OCI-LY7 (cell line): ENCODE measurements around the gene NSUN4. TPM values are rescaled to one million over a fixed set of nuclear protein-coding genes. Genes with fewer than 3 reads are reported as not detected.

Experiments
- BruUV-seq: library from RNA; stranded (reverse); fragments of 400-500 nt; replicated peaks from 2 replicates; lab custom pipeline; 2021; lab: Mats Ljungman, UMichigan
- CTCF ChIA-PET: fragments of 300-600 bp; sonication (Branson Sonifier 250); formaldehyde crosslinking; loops from one replicate; lab custom pipeline; 2022; ENCODE audit warnings: antibody characterized with exemption; ENCODE audit not compliant: unreplicated experiment; lab: Charles Lee
- POLR2A ChIA-PET: fragments of 300-600 bp; sonication (Branson Sonifier 250); formaldehyde crosslinking; loops from one replicate; lab custom pipeline; 2022; ENCODE audit warnings: antibody characterized with exemption; lab: Charles Lee
- DNase-seq: peaks from one replicate; pipeline ENCODE4 v3.0.0-alpha.2; 2015; ENCODE audit warnings: low spot score
- H2AFZ ChIP-seq: fragments of 200-600 bp; sonication (generic), shearing (Covaris generic); 2 replicates; pipeline ENCODE4 v1.6.1; 2014; ENCODE audit warnings: mild to moderate bottlenecking, antibody characterized with exemption, low read length, moderate library complexity
- H3K27ac ChIP-seq: fragments of 200-600 bp; sonication (generic); 2 replicates; pipeline ENCODE4 v1.5.1; 2014; ENCODE audit warnings: mixed run types, low read depth, mild to moderate bottlenecking, moderate library complexity, low read length, inconsistent platforms; ENCODE audit not compliant: poor library complexity, severe bottlenecking
- H3K36me3 ChIP-seq: fragments of 200-600 bp; sonication (generic); 2 replicates; pipeline ENCODE4 v1.6.1; 2014; ENCODE audit warnings: mild to moderate bottlenecking, antibody characterized with exemption, low read length, moderate library complexity, mixed read lengths; ENCODE audit not compliant: insufficient read depth
- H3K4me1 ChIP-seq: fragments of 200-600 bp; sonication (generic); 2 replicates; pipeline ENCODE4 v1.5.1; 2014; ENCODE audit warnings: mild to moderate bottlenecking, low read length; ENCODE audit not compliant: insufficient read depth, poor library complexity, severe bottlenecking
- H3K4me2 ChIP-seq: fragments of 200-600 bp; sonication (generic); 2 replicates; pipeline ENCODE4 v1.6.1; 2014; ENCODE audit warnings: mild to moderate bottlenecking, low read length
- H3K4me3 ChIP-seq: fragments of 200-600 bp; sonication (generic); 2 replicates; pipeline ENCODE4 v1.5.1; 2014; ENCODE audit warnings: mild to moderate bottlenecking, low read depth, low read length; ENCODE audit not compliant: poor library complexity, severe bottlenecking
- H3K79me2 ChIP-seq: fragments of 200-600 bp; sonication (generic); 2 replicates; pipeline ENCODE4 v1.6.1; 2016; ENCODE audit warnings: low read depth, mild to moderate bottlenecking, low read length, moderate library complexity, mixed read lengths; ENCODE audit not compliant: insufficient read depth
- H3K9me2 ChIP-seq: fragments of 200-600 bp; sonication (generic); 2 replicates; pipeline ENCODE4 v1.6.1; 2016; ENCODE audit warnings: mild to moderate bottlenecking, low read length, mixed read lengths; ENCODE audit not compliant: insufficient read depth
- H3K9me3 ChIP-seq: fragments of 200-600 bp; sonication (generic); 2 replicates; pipeline ENCODE4 v1.6.1; 2014; ENCODE audit warnings: mild to moderate bottlenecking, mixed run types, low read length, mixed read lengths
- H4K20me1 ChIP-seq: fragments of 200-600 bp; sonication (generic); 2 replicates; pipeline ENCODE4 v1.6.1; 2014; ENCODE audit warnings: mild to moderate bottlenecking, antibody characterized with exemption, low read length, moderate library complexity, mixed read lengths; ENCODE audit not compliant: insufficient read depth
- EZH2phosphoT487 ChIP-seq: fragments of 200-600 bp; sonication (generic); IDR thresholded peaks from 2 replicates; pipeline ENCODE4 v1.6.1; 2018; ENCODE audit warnings: low read depth, borderline replicate concordance, mild to moderate bottlenecking, mixed run types, antibody characterized with exemption, low read length, moderate library complexity, mixed read lengths
- intact Hi-C: fragments of 100-400 bp; cut with micrococcal nuclease; formaldehyde crosslinking; loops from one replicate; pipeline ENCODE4 v1.10.0; 2022; ENCODE audit not compliant: unreplicated experiment
- total RNA-seq, 2 experiments: library from RNA; depleted of rRNA in 1 of 2; stranded (reverse); fragments of >200 nt in 1 of 2; shearing (Covaris generic) in 1 of 2; gene quantifications; 2 replicates each; pipeline ENCODE4 v1.2.3, GENCODE V29; 2014 to 2022
- TF ChIP-seq, protein P1 (sequence below): fragments of 200-600 bp; sonication (generic); conservative IDR thresholded peaks from 2 replicates; pipeline ENCODE4 v1.5.1; 2014; ENCODE audit warnings: mild to moderate bottlenecking, antibody characterized with exemption, low read length, moderate library complexity, mixed read lengths

NSUN4 gene
- total RNA-seq, 2 experiments from 2014 or later, result 26.6 to 33.5 TPM

DNA sequence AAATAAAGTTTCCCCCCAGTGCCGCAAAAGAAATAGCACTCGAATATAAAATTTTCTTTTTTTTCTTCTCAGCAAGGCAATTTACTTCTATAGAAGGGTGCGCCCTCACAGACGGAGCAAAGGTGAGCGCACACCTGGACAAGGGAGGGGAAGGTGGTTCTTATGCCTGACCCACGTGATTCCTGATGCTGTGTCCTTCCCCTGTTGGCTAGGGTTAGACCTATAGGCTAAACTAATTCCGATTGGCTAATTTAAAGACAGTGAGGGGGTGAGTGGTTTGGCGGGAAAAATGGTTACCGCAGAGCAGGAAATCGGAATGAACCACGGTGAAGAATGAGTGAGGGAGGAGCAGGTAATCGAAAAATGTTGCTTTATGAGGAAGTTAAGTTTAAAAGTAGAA lies 52.9 kb downstream of the NSUN4 start:
- no peak for TF ChIP-seq EZH2phosphoT487
- TF ChIP-seq, protein P1, sequence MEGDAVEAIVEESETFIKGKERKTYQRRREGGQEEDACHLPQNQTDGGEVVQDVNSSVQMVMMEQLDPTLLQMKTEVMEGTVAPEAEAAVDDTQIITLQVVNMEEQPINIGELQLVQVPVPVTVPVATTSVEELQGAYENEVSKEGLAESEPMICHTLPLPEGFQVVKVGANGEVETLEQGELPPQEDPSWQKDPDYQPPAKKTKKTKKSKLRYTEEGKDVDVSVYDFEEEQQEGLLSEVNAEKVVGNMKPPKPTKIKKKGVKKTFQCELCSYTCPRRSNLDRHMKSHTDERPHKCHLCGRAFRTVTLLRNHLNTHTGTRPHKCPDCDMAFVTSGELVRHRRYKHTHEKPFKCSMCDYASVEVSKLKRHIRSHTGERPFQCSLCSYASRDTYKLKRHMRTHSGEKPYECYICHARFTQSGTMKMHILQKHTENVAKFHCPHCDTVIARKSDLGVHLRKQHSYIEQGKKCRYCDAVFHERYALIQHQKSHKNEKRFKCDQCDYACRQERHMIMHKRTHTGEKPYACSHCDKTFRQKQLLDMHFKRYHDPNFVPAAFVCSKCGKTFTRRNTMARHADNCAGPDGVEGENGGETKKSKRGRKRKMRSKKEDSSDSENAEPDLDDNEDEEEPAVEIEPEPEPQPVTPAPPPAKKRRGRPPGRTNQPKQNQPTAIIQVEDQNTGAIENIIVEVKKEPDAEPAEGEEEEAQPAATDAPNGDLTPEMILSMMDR, result no peak
- Histone ChIP-seq H2AFZ (peak overlapping the region; percentile 26; the same call in 1 of the 2 replicates), H3K79me2 (no peaks in the 10 kb centered on the region), H4K20me1 (no peaks in the 10 kb centered on the region), H3K4me1 (peaks cover 11% of the 10 kb centered on the region), H3K4me2 (peak overlapping the region; percentile 75; the same call in 1 of the 2 replicates), H3K36me3 (no peaks in the 10 kb centered on the region), H3K4me3 (peak overlapping the region; percentile 69), H3K9me3 (peaks cover 11% of the 10 kb centered on the region; the same call in 1 of the 2 replicates), H3K9me2 (no peaks in the 10 kb centered on the region), H3K27ac (no peak overlapping the region)
- peak; percentile 36 for DNase-seq
- ChIA-PET POLR2A (interaction anchor here (0.8 kb wide), 1 partner anchor 540 kb away, joined by 4 read pairs; no protein-coding TSS in a partner anchor), CTCF (no interaction called here)
- BruUV-seq, result no TSS peak
- intact Hi-C loops, result no loop called here

DNA sequence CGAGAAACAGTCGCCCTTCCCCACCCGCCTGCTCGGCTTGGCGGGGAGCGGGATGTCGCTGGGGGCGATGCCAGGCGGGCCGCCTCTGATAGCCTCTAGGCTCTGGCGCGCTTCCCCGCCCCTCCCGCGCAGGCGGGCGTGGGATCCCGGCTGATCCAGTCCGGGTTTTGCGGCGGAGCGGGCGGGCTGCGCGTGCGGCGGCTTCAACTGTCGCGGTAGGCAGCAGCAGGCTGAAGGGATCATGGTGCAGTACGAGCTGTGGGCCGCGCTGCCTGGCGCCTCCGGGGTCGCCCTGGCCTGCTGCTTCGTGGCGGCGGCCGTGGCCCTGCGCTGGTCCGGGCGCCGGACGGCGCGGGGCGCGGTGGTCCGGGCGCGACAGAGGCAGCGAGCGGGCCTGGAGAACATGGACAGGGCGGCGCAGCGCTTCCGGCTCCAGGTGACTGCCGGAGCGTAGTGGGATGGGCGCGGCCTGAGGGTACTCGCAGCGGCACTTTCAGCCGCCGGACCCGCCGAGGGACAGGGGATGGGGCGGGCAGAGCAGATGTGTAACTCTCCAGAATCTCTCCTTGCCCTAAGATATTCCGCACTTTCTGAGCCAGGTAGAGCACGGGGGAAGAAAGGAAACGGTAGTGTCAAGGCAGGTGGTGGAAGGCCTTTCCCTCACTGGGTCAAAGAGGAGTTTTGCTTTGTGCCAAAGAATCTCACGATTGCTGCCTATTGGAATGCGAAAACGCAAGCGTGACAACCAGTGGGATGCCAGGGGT lies 53.7 kb downstream of the NSUN4 start, which contains the start of gene FAAH:
Gene FAAH (plus strand): TSS at position 210 of the 764 bp plus-strand sequence. CDS start 32 bp downstream, at position 242.
- POLR2A ChIA-PET, result no interaction called here
- Histone ChIP-seq H2AFZ (peak within 1 kb of the TSS; percentile 65; the same call in 1 of the 2 replicates), H3K9me2 (no peaks in the 10 kb centered on the region), H3K4me2 (peak within 1 kb of the TSS; percentile 75), H3K27ac (no peak within 1 kb of the TSS), H3K9me3 (peaks cover 11% of the 10 kb centered on the region; the same call in 1 of the 2 replicates), H4K20me1 (no peaks in the 10 kb centered on the region), H3K79me2 (no peaks in the 10 kb centered on the region), H3K36me3 (no peaks in the 10 kb centered on the region), H3K4me1 (peaks cover 18% of the 10 kb centered on the region), H3K4me3 (peak within 1 kb of the TSS; percentile 69)
- peak; percentile 68 for DNase-seq
- TF ChIP-seq, protein P1, result no peak
- TF ChIP-seq EZH2phosphoT487, result no peak
- BruUV-seq, result TSS peak; percentile 52
- intact Hi-C loops, result no loop called here
- CTCF ChIA-PET, result no interaction called here
